Gastroesophageal sphincter (tissue), 4 donors: ENCODE measurements around the gene PTPRD. TPM values are rescaled to one million over a fixed set of nuclear protein-coding genes. Genes with fewer than 3 reads are reported as not detected.
"Not testable (repeated sequence)": the region's sequence is repeated elsewhere in the genome, so short reads cannot be mapped to it uniquely, and the experiment has no call there.

Experiments used
- ATAC-seq: fragments of 150-250 bp; one replicate; pipeline ENCODE4 v1.9.1; 2016; ENCODE audit warnings: mild to moderate bottlenecking, moderate library complexity
- H3K27ac ChIP-seq, 4 donors: fragments of 200-600 bp; sonication (generic) in 3 of 4; 1 replicate in 3 of 4; 2 replicates in 1 of 4; pipeline ENCODE4 v1.5.1; 2016 to 2019
- H3K27me3 ChIP-seq: fragments of 200-600 bp; sonication (generic); one replicate; pipeline ENCODE4 v1.5.1; 2019
- H3K36me3 ChIP-seq, 2 donors: fragments of 200-600 bp; sonication (generic); one replicate each; pipeline ENCODE4 v1.5.1; 2019; ENCODE audit warnings: control low read depth in 1 of 2
- H3K4me1 ChIP-seq, 3 donors: fragments of 200-600 bp; sonication (generic); 1 replicate in 2 of 3; 2 replicates in 1 of 3; pipeline ENCODE4 v1.5.1; 2016 to 2019; ENCODE audit warnings: control low read depth in 2 of 3
- H3K4me3 ChIP-seq, 2 donors: fragments of 200-600 bp; sonication (generic); one replicate each; pipeline ENCODE4 v1.5.1; 2019; ENCODE audit warnings: mild to moderate bottlenecking in 1 of 2, moderate library complexity in 1 of 2
- H3K9me3 ChIP-seq, 3 donors: fragments of 200-600 bp; sonication (generic); one replicate each; pipeline ENCODE4 v1.5.1; 2017 to 2019; ENCODE audit warnings: control low read depth in 2 of 3
- EP300 ChIP-seq: sonication (generic); formaldehyde crosslinking; IDR thresholded peaks from one replicate; pipeline ENCODE4 v1.6.1; 2017; ENCODE audit warnings: antibody characterized with exemption, mild to moderate bottlenecking
- POLR2A ChIP-seq, 2 donors: fragments of 450-650 bp; IDR thresholded peaks; one replicate each; pipeline ENCODE4 v1.6.1; 2017; ENCODE audit warnings: antibody characterized with exemption in 2 of 2, mild to moderate bottlenecking in 2 of 2, moderate library complexity in 1 of 2
- POLR2AphosphoS5 ChIP-seq: sonication (generic); formaldehyde crosslinking; IDR thresholded peaks from one replicate; pipeline ENCODE4 v1.6.1; 2017; ENCODE audit warnings: antibody characterized with exemption
- WGBS, 2 donors: methylation state at CpG; one replicate each; pipeline ENCODE4 v1.1.5; 2018; ENCODE audit warnings: low coverage in 1 of 2; 5-methylcytosine and 5-hydroxymethylcytosine counted together
- total RNA-seq, 4 donors: library from RNA; depleted of rRNA; stranded (reverse); fragments of >200 nt; gene quantifications; one replicate each; pipeline ENCODE4 v1.1.0, GENCODE V29; 2016
- TF ChIP-seq, protein P1 (sequence below), 4 experiments: fragments of 200-600 bp in 2 of 4; fragments of 450-650 bp in 2 of 4; sonication (generic) in 1 of 4; IDR thresholded peaks; one replicate each; pipeline ENCODE4 v1.5.1; 2017 to 2019; ENCODE audit warnings: antibody characterized with exemption in 4 of 4, mild to moderate bottlenecking in 2 of 4, moderate library complexity in 2 of 4

The PTPRD gene
- total RNA-seq, 4 donors from 2014 or later = 3.5 to 53.9 (median 15.8) TPM

DNA sequence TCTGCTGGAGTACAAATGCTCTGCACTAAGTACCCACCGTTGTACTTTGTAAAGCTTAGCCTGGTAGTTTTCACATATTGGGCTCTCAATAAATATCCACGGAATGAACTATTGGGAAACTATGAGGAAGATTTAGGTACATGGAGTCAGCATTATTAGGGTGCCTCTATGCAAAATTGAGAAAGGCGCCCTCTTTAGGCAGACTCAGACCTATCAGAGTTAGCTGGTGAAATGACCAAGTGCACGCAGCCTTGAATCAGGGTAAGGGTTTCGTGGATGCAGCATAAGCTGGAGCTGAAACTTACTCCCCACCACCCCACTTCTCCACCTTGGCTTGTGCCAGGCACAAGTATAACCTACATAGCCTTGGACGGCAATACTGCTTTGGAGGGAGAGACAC is 1634.5 kb downstream of the PTPRD start:
- no peak overlapping the region for H3K27ac ChIP-seq
- ATAC-seq = no peak
- TF ChIP-seq, protein P1, sequence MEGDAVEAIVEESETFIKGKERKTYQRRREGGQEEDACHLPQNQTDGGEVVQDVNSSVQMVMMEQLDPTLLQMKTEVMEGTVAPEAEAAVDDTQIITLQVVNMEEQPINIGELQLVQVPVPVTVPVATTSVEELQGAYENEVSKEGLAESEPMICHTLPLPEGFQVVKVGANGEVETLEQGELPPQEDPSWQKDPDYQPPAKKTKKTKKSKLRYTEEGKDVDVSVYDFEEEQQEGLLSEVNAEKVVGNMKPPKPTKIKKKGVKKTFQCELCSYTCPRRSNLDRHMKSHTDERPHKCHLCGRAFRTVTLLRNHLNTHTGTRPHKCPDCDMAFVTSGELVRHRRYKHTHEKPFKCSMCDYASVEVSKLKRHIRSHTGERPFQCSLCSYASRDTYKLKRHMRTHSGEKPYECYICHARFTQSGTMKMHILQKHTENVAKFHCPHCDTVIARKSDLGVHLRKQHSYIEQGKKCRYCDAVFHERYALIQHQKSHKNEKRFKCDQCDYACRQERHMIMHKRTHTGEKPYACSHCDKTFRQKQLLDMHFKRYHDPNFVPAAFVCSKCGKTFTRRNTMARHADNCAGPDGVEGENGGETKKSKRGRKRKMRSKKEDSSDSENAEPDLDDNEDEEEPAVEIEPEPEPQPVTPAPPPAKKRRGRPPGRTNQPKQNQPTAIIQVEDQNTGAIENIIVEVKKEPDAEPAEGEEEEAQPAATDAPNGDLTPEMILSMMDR (IDR thresholded peaks at IDR 0.05) = no peak
- TF ChIP-seq POLR2AphosphoS5 (no peak), EP300 (no peak), POLR2A (IDR thresholded peaks at IDR 0.05) (no peak)
- no peak overlapping the region for H3K4me3 ChIP-seq
- no peaks in the 10 kb centered on the region for H3K36me3 ChIP-seq
- no peaks in the 10 kb centered on the region for H3K4me1 ChIP-seq
- 87 to 95% methylated on average over 5 to 6 of the region's 6 CpGs for WGBS, 2 donors
- no peaks in the 10 kb centered on the region for H3K9me3 ChIP-seq
- H3K27me3 ChIP-seq = no peaks in the 10 kb centered on the region

DNA sequence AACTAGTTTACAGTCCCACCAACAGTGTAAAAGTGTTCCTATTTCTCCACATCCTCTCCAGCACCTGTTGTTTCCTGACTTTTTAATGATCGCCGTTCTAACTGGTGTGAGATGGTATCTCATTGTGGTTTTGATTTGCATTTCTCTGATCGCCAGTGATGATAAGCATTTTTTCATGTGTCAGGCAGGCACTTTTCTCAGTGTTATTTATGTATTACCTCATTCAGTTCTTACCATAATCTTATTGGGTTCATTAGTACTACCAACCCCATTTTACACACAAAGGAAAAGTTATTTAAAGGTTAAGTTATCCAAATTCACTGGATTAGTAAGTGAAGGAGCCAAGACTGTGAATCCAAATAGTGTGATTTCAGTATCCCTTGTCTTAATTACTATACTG is 1644.5 kb downstream of the PTPRD start:
- H3K36me3 ChIP-seq, H3K27me3 ChIP-seq, H3K4me3 ChIP-seq, H3K27ac ChIP-seq, H3K4me1 ChIP-seq, ATAC-seq, H3K9me3 ChIP-seq: not testable (repeated sequence)
- no CpG with 5 or more reads among the region's 3 CpGs for WGBS, 2 donors

DNA sequence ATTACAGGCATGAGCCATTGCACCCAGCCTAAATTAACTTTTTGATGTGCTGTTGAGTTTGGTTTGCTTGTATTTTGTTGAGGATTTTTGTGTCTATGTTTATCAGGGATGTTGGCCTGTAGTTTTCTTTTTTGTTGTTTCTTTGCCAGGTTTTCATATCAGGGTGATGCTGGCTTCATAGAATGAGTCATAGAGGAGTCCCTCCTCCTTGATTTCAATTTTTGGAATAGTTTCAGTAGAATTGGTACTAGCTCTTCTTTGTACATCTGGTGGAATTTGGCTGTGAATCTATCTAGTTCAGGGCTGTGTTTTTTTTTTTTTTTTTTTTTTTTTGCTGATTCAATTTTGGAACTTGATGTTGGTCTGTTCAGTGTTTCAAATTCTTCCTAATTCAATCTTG is 1648.9 kb downstream of the PTPRD start:
- Histone ChIP-seq H3K36me3 (no peaks in the 10 kb centered on the region), H3K27ac (no peak overlapping the region), H3K4me1 (no peaks in the 10 kb centered on the region), H3K9me3 (no peaks in the 10 kb centered on the region), H3K27me3 (no peaks in the 10 kb centered on the region), H3K4me3 (no peak overlapping the region)
- ATAC-seq = peak; percentile 60
- TF ChIP-seq POLR2AphosphoS5 (no peak), EP300 (no peak), POLR2A (IDR thresholded peaks at IDR 0.05) (no peak)
- TF ChIP-seq, protein P1 (IDR thresholded peaks at IDR 0.05) = no peak

DNA sequence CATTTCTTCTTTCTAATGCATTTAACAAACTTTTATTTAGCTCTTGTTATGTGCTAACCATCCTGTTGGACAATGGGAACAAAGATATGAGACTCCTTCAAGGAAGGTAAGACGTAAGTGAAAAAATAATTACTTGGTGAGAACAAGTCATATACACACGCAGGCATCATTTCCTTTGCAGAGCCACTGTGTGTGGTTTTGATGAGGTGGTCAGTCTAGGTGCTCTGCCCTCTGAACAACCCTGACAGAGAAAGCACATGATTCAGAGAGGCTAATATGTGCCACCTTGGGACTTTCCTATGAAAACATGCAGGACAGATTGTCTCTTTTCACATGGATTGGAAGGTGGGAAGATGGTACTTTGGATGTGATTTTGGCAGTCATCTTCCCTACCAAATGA is 1650.7 kb downstream of the PTPRD start:
- WGBS, 2 donors = 59 to 76% methylated on average over 2 of the region's 2 CpGs
- H3K4me3 ChIP-seq = no peak overlapping the region
- no peak for TF ChIP-seq POLR2A (IDR thresholded peaks at IDR 0.05)
- TF ChIP-seq, protein P1 (IDR thresholded peaks at IDR 0.05) = no peak
- no peaks in the 10 kb centered on the region for H3K4me1 ChIP-seq
- H3K36me3 ChIP-seq = no peaks in the 10 kb centered on the region
- no peak overlapping the region for H3K27ac ChIP-seq
- no peak for ATAC-seq
- H3K27me3 ChIP-seq = no peaks in the 10 kb centered on the region
- no peaks in the 10 kb centered on the region for H3K9me3 ChIP-seq

DNA sequence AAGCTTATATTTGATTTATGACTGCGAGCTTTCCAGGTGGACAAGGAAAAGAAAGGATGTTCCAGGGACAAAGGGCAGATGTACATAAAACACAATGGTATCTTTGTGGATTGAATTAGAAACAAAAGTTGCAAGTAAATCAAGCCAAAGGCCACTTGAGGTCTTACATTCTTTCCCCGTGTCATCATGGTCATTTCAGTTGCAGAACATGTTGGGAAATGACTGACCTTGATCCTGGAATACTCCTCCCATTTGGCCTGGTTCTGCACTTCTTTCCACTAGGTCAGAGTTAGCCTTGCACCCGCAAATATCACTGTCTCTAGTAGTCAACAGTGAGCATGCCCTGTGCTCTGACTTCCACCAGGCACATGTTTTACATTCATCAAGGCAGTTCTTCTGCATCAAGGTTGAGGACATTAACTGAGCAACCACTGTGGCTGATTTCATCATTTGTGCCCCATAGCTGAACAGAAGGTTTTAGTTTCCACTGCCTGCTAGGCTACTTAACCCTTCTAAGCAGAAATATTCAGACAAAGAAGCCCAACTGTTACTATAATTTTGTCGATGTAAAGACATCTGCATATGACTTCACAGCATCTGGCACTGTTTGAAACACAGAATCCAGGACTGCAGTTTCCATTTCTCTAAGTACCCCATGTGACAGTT is 1651.5 kb downstream of the PTPRD start:
- Histone ChIP-seq H3K27me3 (no peaks in the 10 kb centered on the region), H3K27ac (no peak overlapping the region), H3K36me3 (no peaks in the 10 kb centered on the region), H3K4me3 (no peak overlapping the region), H3K9me3 (no peaks in the 10 kb centered on the region), H3K4me1 (no peaks in the 10 kb centered on the region)
- ATAC-seq = peak; percentile 90
- TF ChIP-seq EP300 (no peak), POLR2AphosphoS5 (peak; percentile 24)
- WGBS, 2 donors = 66 to 85% methylated on average over 3 to 4 of the region's 4 CpGs

DNA sequence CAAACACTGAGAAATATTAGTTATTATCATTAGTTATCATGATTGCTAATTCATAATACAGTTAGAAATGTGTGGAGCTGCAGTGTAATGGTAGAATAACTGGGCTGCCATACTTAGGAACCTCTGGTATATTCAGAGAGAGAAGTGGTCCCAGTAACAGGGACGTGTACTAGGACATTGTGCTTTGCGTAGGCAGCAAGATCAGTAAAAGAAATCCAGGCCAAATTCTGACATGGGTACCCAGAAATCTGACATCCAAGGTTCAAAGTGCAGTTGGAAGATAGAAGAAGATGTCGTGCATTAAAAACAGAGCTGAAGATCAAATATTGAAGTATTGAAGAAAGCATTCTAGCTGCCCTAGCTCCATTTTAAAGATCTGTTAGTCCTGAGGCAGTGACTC is 1652.5 kb downstream of the PTPRD start:
- Histone ChIP-seq H3K27ac (no peak overlapping the region), H3K27me3 (no peaks in the 10 kb centered on the region), H3K9me3 (no peaks in the 10 kb centered on the region), H3K4me3 (no peak overlapping the region), H3K4me1 (no peaks in the 10 kb centered on the region), H3K36me3 (no peaks in the 10 kb centered on the region)
- TF ChIP-seq EP300 (no peak), POLR2A (IDR thresholded peaks at IDR 0.05) (no peak), POLR2AphosphoS5 (no peak)
- TF ChIP-seq, protein P1 (IDR thresholded peaks at IDR 0.05) = no peak
- no peak for ATAC-seq
- WGBS, 2 donors = 84 to 92% methylated on average over 3 of the region's 3 CpGs
